HG03159 (cell line): ENCODE data around the gene CFL2.
"Not testable (repeated sequence)": the region's sequence is repeated elsewhere in the genome, so short reads cannot be mapped to it uniquely, and the experiment has no call there.

Source experiments
- ATAC-seq: cut with Tn5 transposase; IDR thresholded peaks from one replicate; pipeline ENCODE4 v1.9.1; 2021; ENCODE audit warnings: mild to moderate bottlenecking, moderate library complexity; ENCODE audit not compliant: unreplicated experiment

CFL2 gene

DNA sequence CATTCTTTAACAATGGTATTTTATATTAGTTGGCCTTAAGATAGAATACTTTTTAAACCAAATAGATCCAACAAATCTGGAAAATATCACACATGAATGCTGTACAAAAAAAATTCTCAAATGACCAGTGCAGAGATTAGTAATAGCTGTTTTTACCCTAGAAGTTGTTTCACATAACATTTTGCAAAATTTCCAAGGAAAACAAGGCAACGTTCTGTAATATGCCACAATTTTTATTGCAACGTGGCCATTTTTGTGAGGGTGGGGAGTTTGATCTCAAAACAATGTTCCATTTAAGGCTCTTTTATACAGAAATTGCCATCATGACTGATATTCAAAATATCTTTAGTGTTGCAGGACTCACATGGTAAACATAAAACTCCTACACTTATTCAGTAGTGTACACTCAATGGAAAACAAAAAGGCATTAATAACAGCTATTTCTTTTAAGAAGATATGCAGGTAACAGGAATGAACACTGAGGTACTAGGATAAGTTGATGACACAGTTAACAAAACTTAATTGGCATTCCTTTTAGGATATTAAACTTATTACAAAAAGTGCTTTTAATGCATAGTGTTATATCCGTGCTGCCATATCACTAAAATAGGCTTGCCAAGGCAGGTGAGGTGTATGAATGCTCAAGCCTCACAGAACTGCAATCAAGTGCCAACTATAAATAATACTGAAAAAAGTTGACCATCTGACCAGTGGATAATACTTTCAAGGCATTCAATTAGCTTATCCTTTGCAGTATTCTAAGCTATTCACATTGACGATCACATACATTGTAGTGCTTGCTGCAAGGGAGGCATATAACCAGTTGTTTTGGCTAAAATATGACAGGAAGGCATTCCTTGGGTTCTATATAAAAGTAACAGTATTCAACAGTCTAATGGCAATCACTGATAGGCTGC lies 2.3 kb downstream of the CFL2 start:
- ATAC-seq = no peak

DNA sequence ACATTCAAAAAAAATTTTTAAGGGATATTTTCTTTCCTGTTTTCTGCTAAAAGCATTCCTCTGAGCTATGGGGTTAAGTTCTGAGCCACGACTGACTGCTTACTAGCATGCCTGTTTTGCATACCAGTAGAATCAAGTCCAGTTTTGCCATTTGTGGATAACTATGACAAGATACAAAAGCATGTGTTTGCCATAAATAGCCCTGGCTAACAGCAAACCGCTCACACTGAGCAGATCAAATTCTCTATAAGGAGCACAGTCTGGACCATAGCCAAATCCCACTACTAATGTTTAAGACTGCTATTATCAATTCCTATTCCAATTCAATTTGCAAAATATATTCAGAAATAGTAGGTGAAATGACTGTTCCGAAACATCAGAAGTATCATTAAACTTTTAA lies 3.2 kb downstream of the CFL2 start:
- no peak for ATAC-seq

DNA sequence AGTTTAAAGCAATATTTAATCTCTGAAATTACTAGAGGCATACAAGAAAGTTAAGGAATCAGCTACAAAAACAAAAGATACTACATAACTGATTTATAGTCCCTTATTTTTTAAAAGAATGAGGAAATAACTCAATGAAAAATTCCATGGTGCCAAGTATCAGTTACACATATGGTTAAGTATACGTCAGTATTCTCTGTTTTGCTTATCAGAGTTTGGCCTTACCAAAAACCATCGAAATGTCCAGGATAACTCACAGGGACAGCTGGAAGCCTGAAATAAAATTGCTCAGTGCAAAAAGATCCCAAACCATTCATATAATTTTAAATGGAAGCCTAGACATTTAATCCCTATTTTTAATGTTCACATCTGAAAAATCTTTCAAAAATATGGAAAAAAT lies 3.6 kb downstream of the CFL2 start:
- ATAC-seq = no peak

DNA sequence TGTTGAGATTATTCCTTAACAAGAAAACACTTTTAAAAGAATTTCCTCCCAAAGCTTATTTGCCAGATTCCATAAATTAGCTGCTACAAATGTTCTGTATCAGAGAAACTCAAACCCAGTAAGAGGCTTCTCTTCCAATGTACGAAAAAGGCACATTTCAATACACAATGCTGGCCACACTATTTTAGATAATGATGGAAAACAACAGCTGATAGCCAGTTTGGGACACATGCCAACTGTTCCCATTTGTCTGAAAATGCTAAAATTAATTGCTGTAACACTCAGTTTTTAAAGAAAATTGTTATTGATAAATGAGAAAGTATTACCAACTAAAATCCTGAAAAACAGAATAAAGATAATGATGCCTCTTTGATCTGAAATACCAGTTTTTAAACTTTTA lies 4.4 kb downstream of the CFL2 start:
- ATAC-seq = no peak

DNA sequence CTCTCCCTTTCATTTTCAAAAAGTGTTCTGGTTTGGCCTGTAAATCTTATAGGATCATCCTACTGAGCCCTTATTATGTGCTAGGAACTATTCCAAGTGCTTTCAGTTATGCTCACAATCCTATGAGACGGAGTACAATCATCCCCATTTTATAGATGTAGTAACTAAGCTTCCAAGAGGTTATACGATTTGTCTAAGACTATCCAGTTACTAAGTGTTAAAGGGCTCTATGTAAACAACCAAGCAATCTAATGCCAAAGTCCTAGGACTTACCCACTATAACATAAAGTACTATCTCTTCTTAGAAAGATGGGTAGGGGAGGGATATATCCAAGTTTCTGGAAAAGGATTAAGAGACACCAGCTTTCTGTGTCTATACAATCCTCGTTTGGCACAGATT lies 6.7 kb downstream of the CFL2 start:
- no peak for ATAC-seq

DNA sequence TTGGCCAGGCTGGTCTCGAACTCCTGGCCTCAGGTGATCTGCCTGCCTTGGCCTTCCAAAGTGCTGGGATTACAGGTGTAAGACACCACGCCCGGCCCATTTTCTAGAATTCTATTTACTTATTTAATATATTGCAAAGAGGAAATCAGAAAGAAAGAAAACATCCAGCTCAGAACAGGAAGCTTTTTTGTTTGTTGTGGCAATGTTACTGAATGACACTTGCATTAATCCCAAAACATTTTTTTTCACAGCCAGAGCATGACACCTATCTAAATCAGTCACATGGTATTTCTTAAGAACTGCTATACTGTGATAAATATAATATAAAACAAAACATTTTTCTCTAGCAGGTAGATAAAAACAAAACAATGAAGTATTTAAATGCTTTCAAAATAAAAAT lies 12.6 kb downstream of the CFL2 start:
- no peak for ATAC-seq

DNA sequence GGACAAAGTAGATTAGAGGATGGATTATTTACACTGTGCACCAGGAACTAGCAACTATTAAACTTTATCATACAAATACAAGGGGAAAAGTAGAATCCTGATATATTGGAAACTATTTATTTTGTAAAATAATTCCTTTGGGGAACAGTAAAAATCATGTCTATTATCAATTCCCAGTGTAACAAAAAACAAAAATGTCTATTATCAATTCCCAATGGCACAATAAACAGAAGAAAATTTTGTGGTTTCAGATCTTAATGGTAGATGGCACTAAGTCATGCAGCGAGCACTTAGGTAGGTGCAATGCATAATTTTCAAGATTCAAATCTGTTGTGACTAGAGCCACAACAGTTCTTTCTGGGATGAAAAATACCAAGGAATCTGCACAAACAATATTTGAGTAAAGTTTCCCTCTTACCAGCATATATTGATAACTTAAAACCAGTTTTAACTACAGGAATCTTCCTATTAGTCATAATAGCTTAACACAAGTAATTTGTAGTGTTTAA lies 13.7 kb downstream of the CFL2 start:
- no peak for ATAC-seq

DNA sequence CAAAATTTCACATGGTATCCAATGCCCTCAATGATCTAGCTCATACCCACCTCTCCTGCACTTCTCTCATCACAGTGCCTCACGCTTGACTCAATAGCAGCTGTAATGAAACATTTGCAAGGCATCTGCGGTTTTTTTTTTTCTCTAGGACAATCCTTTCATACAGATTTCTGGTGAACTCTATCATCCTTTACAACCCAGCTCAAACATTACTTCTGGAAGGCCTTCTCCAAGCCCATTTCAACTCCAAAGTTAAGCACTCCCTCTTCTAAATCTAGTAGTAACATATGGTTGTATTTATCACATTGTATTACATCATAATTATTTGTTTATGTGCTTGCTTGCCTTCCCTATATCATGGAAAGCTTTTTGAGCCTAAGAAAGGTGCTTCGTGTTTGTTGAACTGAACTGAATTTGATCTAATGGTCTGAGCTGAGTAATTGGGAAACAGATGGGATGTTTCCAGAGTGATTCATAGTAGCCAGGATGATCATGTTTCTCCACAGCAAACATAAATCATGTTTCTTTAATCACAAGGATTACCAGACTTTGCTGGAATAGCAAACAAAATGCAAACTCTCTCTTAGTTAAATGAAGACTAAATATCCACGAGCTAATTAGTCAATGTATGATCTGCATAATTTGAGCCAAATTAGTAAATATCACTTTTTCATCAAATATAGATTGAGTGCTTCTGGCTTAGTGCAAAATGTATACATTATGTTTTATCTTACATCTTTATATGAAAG lies 14.3 kb downstream of the CFL2 start:
- no peak for ATAC-seq

DNA sequence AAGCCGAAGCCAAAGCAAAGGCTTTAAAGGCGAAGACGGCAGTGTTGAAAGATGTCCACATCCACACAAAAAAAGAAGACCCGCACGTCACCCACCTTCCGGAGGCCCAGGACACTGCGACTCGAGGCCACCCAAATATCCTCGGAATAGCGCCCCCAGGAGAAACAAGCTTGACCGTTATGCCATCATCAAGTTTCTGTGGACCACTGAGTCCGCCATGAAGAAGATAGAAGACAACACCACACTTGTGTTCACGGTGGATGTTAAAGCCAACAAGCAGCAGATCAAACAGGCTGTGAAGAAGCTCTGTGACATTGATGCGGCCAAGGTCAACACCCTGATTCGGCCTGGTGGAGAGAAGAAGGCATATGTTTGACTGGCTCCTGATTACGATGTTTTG lies 20.2 kb downstream of the CFL2 start:
- ATAC-seq = not testable (repeated sequence)

DNA sequence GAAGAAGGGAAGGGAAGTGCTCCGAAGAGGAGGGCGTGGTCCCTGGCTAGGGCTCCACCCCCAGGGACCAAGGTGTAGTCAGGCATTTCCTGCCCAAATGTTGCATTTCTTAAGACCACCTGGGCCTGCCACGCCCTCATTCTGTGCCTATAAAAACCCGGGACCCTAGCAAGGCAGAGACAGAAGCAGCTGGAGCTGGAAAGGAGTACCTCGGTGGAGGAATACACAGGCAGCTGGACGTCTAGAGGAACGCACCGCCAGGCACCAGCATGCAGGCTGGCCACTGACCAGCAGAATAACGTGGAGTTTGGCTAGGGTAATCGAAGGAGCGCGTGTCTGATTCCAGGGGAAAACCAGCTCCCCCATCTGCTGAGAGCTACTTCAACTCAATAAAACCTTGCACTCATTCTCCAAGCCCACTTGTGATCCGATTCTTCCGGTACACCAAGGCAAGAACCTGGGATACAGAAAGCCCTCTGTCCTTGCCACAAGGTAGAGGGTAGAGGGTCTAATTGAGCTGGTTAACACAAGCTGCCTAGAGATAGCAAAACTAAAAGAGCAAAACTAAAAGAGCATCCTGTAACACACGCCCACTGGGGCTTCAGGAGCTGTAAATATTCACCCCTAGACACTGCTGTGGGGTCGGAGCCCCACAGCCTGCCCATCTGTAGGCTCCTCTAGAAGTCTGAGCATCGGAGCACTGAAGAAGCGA lies 21.0 kb downstream of the CFL2 start:
- ATAC-seq = no peak

DNA sequence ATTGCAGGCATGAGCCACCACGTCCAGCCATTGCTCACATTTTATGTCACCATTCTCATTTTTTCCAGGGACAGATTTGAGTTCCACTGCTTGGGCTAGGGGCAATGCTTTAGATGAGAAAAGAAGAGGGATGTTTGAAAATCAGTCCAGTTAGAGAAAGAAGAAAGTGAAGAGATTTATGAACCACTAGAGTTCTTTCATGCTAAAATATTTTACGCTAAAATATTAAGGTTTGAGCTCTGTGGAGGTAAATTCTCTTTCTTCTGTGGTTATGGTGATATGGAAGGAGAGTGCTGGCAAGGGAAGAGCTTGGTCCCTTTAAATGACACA lies 21.5 kb downstream of the CFL2 start:
- no peak for ATAC-seq

DNA sequence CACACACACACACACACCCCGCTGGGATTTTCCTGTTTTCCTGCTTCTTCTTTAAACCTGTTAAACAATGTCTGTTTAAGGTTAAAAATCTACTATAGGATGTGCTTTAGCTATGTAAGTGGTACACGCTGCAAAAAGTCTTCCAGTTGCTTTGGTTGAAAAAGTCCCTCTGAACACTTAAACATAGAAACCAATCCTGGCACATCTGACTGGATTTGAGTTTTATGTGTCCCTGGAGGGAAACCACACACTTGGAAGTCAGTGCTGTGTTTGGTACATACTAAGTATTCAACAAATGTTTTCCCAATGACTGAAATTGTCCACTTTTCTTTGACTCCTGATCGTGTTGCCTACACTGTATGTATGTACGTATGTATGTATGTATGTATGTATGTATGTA lies 22.0 kb downstream of the CFL2 start:
- no peak for ATAC-seq

DNA sequence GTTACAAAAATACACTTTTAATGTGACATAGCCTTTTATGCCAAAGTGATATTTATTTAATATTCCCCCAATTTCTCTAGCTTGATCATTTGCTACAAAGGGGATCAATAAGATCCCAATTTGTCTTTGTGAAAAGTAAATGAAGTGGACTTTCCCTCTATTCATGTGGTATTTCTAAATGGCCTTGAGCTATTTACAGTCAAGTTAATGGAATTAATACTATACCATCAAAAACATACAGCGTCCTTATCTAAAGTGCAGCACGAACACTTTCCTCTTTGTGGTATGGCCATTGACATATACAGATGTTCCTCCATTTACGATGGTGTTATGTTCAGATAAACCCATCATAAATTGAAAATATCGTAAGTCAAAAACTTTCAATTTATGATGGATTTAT lies 23.2 kb downstream of the CFL2 start:
- ATAC-seq = no peak

DNA sequence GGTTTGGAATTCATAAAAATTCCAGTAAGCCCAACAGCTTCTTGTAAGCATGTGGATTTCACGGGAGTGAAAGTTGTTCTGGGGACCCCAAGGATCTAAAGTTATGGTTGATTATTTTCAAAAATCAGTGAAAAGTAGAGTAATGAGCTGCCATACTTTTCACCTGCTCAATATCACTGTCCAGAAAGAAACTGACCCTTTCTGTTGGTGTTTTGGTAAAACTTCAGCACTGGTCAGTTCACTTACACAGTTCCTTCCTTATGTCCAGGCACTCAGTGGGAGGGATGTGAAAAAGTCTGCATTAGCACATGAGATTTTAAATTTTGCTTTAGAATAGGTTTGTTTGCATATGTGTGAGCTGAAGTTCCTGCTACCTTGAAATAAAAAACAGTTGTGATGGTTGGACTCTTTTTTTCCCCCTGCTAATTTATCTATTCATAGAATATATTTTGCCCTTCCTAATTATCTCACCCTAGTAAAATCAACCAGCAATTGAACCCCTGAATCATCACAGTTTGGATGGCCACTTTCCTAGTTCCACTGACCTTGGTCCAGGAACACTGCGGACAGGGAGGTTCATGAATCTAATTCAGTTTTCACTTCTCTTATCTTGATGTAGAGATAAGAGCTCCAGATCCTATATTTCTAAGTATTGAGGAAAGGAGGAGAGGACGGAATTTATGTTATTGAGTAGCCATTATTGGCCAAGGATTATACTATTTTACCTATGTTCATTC lies 25.8 kb downstream of the CFL2 start:
- no peak for ATAC-seq

DNA sequence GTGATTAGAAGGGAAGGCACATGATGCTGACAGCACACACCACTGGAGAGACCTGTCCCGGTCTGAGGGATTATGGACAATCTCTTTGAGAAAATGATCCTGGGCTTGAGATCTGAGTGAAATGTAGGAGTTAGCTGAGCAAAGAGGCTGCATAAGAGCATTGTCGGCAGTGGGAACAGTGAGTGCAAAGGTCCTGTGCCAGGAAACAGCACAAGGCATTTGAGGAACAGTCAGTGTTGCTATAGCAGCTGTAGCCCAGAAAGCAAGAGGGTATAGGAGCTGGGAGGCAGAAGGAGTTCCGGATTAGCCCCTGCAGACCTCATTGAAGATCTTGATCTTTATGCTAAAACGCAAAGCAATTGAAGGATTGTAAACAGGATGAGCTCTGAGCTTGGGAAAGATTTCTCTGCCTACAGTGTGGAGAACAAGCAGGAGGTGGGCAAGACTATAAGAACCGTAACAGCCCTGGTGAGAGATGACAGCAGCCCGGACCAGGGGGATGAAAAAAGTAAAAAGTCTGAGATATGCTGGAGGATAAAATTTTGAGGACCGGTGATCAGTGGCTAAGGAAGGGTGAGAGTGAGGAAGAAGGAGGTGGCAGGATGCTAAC lies 28.5 kb downstream of the CFL2 start:
- ATAC-seq = no peak

DNA sequence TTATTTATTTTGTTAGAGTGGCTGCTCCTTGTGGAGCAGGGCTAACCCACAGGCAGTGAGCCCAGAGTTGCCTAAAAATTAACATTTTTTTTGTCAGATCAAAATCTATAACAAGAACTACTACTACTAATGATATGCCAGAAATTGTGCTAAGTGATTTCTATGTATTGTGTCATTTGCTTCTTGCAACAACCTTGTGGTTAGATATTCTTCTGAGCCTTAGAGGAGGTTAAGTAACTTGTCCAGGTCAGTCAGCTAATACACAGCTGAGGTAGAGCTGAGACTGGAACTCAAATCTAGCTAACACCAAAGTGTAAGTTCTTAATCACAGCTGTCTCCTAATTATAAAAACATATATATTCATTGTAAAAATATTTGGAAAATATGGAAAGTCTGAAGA lies 29.8 kb downstream of the CFL2 start:
- no peak for ATAC-seq

DNA sequence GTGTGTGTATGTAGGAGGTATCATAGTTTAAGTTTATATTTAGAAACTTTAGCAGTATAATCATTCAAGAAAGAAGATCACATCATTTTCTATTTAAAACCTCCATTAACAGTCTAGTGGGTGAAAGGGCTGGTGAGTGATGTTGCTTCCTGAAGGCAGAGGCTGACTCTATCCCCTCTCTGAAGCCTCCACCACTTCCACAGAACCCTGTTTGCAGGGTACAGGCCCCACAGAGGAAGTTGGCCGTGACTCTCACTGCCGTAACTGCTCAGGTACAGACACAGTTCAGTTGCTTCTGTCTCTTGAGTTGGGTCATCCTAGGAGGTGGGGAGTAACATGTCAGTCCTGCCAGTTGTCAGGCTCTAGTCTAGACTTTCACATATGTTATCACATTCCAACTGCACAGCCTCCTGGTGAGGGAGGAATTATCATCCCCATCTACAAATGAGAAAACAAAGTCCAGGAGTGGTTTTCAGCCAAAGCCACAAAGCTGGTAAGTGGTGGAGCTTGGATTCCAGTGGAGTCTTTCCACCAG lies 31.5 kb downstream of the CFL2 start:
- ATAC-seq = no peak

DNA sequence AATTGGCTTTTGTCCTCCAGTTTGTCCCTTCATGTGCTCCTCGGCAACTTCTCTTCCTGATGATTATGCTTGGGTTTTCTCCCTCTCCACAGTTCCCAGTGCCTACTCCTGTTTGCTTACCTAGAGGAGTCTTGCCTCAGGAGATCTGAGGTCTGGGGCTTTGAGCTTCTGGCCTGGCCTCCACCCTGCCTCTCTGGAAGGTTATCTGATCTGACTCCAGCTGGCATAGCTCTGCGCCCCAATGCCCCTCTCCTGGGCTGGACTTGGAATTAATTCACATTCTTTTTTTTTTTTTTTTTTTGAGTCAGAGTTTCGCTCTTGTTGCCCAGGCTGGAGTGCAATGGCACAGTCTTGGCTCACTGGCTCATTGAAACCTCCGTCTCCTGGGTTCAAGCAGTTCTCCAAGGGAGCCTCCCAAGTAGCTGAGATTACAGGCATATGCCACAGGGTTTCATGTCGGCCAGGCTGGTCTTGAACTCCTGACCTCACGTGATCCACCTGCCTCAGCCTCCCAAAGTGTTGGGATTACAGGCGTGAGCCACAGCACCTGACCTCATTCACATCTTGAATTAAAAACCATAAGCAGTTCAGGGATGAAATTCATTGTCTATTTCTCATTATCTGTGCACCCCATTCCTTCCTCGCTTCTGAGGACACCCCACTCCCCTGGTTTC lies 33.5 kb downstream of the CFL2 start:
- ATAC-seq = no peak

DNA sequence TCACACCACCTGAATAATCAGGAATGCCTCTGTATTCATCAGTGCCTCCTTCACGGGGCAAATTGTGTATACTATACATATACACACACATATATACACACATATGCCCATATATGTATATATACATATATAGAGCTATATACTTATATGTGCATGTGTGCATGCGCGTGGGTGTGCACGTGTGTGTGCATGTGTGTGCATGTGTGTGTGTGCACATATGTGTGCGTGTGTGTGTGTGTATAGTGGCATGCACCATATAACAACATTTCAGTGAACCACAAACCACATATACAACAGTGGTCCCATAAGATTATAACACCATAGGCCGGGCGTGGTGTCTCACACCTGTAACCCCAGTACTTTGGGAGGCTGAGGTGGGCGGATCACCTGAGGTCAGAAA lies 35.7 kb downstream of the CFL2 start:
- no peak for ATAC-seq

DNA sequence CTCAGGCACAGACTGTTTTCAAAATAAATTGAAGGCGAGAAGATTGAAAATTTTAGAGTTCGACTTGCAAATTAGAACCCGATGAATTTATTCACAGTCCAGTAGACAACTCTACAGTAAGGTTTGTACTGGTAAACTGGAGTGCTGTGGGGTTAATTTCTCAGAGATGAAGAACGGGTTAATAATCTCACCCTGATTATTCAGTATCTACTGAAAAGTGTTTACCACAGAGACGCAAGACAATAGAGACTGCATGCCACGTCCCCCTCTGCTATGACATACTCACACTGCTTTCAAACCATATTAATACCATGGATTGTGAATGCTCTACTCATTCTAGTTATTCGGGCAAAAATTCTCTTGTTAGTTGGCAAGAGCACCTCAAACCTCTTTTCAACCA lies 36.1 kb downstream of the CFL2 start:
- ATAC-seq = no peak
